Cardiac fibroblast (primary cell): ENCODE results near the gene LRMDA.

Source experiments
- DNase-seq, 2 donors: peaks; one replicate each; pipeline versions ENCODE4 v3.0.0 to v3.0.0-alpha.2; 2010; ENCODE audit warnings: low read depth in 2 of 2
- H3K4me3 ChIP-seq, 2 donors: replicated peaks in 1 of 2; 1 replicate in 1 of 2; 2 replicates in 1 of 2; pipeline ENCODE4 v1.5.1; 2011; ENCODE audit warnings: low read depth in 2 of 2, low read length in 2 of 2, mild to moderate bottlenecking in 2 of 2, moderate library complexity in 1 of 2
- TF ChIP-seq, protein P1 (sequence below): IDR thresholded peaks from one replicate; pipeline ENCODE4 v1.5.1; 2011; ENCODE audit warnings: low read depth, mild to moderate bottlenecking, low read length, inconsistent platforms

The LRMDA gene

DNA sequence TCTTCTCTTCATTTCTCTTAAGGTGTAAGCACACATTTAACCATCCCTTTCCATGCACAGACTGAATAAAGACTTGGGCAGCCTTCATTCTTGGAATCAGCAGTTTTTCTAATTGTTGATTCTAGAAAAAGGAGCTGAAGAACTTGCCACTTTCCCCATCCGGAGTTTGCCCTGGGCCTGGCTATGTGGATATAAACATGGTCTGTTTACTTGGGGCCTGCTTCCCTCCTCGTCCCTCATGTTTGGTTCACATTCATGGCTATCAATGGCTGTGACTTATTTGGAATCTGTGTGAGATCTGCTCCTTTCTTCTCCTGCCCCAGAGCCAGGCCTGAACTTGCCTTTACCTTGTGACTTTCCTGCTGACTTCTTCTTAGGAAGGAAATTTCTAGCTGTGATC lies 199.3 kb downstream of the LRMDA start:
- TF ChIP-seq, protein P1, sequence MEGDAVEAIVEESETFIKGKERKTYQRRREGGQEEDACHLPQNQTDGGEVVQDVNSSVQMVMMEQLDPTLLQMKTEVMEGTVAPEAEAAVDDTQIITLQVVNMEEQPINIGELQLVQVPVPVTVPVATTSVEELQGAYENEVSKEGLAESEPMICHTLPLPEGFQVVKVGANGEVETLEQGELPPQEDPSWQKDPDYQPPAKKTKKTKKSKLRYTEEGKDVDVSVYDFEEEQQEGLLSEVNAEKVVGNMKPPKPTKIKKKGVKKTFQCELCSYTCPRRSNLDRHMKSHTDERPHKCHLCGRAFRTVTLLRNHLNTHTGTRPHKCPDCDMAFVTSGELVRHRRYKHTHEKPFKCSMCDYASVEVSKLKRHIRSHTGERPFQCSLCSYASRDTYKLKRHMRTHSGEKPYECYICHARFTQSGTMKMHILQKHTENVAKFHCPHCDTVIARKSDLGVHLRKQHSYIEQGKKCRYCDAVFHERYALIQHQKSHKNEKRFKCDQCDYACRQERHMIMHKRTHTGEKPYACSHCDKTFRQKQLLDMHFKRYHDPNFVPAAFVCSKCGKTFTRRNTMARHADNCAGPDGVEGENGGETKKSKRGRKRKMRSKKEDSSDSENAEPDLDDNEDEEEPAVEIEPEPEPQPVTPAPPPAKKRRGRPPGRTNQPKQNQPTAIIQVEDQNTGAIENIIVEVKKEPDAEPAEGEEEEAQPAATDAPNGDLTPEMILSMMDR, result no peak
- no peak for DNase-seq
- no peak overlapping the region for H3K4me3 ChIP-seq

GRCh38 chr10:75632805-75633462 lies 201.5 kb downstream of the LRMDA start:
- peak; percentile 4 to 13 for DNase-seq
- no peak overlapping the region for H3K4me3 ChIP-seq
- TF ChIP-seq, protein P1, result no peak

DNA sequence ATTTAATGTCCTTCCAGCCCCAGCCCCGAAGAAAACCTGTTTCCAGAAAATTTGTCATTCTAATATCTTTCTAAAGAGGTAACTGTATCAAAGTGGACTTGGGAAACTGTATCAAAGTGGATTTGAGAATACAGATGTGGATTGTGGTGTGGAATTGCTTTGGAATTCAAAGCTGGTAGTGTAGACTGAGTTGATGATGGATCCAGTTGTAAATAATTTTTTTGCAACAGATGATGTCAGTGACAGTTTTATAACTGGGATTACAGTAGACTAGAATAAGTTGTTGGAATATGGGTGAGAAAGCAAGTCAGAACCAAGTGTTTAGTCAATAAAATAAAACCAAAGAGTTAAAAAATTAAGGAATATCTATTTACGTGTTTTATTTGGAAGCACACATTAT lies 202.1 kb downstream of the LRMDA start:
- no peak for DNase-seq
- H3K4me3 ChIP-seq, result no peak overlapping the region
- TF ChIP-seq, protein P1, result no peak

DNA sequence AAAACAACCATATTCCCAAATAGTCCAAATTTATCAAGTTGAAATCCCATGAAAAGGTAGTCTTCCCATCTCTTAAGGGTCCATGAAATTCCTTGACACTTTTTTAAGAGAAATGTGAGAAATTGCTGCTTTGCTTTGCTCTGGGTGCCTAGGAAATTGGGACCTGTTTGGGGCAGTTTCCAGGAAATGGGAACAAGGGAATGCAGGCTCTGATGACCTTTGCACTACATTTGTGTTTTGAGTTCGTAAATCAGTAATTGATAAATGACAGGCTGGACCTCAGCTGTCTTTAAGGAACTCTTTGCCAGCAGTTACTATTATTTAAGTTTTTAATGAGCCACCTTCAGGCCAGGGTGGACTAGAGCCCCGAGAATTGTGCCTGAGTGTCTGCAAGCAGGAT lies 203.5 kb downstream of the LRMDA start:
- TF ChIP-seq, protein P1, result no peak
- H3K4me3 ChIP-seq, result no peak overlapping the region
- DNase-seq, result no peak

DNA sequence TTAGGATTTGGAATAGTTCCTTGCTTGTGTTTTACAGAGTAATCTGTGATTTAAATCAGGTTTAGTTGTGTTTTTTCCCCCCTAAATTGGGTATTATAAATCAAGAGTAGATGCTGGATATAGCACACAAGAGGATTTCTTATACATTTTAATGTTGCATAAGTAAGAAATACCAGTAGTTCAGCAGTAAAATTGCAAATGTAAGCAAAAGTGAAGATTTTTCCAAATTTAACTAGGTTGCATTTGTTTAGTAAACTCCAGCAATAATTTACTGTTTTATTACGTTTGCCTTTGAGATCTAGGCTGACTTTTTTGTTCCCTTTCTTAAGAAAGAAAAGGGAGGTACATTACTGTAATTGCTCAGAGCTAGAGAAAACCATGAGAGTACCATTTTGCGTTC lies 207.3 kb downstream of the LRMDA start:
- H3K4me3 ChIP-seq, result no peak overlapping the region
- no peak for DNase-seq
- TF ChIP-seq, protein P1, result no peak

DNA sequence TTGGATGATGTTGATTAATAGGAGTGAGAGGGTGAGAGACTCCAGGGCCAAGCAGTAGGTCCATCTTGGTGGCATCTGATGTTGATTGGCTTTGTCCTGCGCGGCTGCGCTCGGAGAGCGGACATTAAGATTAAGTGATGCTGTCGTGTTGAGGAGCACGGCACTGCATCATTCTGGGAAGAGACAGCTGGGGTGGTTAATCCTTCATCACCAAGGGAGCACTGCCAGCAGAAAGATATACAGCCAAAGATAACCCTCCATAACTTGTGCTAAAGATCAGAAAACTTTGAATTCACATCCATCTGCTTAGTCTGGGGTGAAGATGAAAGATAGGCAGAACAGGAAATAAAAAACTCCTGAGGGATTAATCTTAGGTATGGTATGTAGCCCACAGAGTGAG lies 208.3 kb downstream of the LRMDA start:
- H3K4me3 ChIP-seq, result no peak overlapping the region
- DNase-seq, result no peak
- TF ChIP-seq, protein P1, result no peak

GRCh38 chr10:75640381-75640780 lies 209.0 kb downstream of the LRMDA start:
- TF ChIP-seq, protein P1, result no peak
- no peak for DNase-seq
- no peak overlapping the region for H3K4me3 ChIP-seq
